NCI-H446 treated with DMSO at 0.1 percent for 48 hours (cell line): ENCODE measurements around the gene OR6C4.
"Not testable (repeated sequence)": the region's sequence is repeated elsewhere in the genome, so short reads cannot be mapped to it uniquely, and the experiment has no call there.

ENCODE experiments used
- DNase-seq: peaks from one replicate; lab custom pipeline; 2025; lab: John Stamatoyannopoulos, UW

Gene OR6C4

DNA sequence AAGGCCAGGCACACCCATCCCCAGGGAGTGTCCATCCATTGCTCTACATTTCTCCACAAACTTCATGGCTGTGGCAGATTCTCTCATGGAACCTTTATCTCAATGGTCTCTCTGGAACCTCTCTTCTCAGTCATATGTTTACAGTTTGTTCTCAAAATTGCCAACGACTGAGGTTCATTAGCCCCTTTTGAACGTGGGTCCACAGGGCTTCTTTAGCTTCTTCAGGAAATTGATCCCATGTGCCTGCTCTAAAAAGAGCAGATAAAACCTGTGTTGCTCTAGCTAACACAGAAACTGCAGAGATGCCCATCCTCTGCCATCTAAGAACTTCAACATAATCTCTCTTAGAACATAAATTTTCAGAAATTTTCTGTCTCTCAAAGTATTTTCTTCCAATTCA, at the start of gene OR6C4:
Gene OR6C4 (plus strand): TSS at position 301 of the 400 bp plus-strand sequence. CDS start 1,625 bp downstream, outside the sequence.
- DNase-seq = no peak

DNA sequence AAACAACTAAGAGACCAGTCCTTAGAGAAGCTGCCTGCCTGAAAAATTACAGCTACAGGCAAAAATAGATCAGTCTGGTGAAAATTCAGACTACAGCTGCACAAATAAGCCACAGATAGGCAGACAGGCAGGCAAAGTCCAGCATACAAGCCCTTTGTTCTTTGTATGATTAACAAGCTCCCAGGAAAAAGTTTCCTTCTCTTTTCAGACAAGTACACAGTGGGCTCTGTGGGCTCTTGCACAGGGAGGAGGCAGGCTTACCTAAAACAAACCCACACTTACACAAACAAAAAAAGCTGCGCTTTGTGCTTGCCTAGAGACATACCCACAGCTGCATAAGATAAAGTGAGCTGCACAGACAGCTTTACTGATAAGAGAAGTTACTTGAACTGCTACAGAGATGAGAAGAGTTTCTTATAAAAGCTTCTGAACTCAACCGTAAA, 49.6 kb upstream of the OR6C4 start:
- DNase-seq = no peak

DNA sequence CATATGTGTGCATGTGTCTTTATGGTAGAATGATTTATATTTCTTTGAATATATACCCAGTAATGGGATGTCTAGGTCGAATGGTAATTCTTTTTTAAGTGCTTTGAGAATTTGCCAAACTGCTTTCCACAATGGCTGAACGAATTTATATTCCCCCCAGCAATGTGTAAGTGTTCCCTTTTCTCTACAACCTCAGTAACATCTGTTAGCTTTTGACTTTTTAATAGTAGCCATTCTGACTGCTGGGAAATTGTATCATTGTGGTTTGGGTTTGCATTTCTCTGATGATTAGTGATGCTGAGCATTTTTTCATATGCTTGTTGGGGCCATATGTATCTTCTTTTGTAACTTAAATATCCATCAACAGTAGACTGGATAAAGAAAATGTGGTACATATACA, 47.8 kb upstream of the OR6C4 start:
- no peak for DNase-seq

DNA sequence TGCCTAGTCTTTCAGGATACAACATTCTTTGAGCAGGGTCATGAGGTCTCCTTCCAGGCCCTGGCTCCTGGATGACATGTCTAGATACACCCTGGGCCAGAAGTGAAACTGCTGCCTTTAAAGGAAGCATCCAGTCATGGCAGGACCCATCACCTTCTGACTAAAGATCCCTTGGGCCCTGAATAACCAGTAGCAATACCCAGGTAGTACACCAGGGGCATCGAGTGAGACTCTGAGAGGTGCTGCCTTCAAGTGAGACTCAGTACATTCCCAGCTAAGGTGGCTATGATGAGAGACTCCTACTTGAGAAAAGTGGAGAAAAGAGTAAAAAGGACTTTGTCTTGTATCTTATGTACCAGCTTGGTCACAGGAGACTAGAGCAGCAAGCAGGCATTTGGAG, 33.7 kb upstream of the OR6C4 start:
- DNase-seq = no peak

DNA sequence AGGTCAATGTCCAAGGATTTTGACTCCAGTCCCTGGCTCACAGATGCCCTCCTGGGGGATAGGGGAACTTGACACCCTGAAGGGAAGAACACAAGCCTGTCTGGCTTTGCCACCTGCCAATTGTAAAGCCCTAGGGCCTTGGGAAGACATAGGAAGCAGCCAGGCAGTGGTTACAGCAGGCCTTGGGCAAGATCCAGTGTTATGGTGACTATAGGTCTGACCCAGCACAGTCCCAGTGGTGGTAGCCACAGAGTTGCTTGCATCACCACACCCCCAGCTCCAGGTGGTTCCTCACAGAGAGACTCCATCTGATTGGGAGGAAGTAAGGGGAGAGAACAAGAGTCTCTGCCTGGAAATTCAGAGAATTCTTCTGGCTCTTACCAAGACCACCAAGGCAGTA, 33.0 kb upstream of the OR6C4 start:
- no peak for DNase-seq

DNA sequence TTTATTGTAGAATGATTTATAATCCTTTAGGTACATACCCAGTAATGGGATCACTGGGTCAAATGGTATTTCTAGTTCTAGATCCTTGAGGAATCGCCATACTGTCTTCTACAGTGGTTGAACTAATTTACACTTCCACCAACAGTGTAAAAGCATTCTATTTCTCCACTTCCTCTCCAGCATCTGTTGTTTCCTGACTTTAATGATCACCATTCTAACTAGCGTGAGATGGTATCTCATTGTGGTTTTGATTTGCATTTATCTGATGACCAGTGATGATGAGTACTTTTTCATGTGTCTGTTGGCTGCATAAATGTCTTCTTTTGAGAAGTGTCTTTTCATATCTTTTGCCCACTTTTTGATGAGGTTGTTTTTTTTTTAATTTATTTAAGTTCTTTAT, 1.2 kb upstream of the OR6C4 start:
- DNase-seq = not testable (repeated sequence)

DNA sequence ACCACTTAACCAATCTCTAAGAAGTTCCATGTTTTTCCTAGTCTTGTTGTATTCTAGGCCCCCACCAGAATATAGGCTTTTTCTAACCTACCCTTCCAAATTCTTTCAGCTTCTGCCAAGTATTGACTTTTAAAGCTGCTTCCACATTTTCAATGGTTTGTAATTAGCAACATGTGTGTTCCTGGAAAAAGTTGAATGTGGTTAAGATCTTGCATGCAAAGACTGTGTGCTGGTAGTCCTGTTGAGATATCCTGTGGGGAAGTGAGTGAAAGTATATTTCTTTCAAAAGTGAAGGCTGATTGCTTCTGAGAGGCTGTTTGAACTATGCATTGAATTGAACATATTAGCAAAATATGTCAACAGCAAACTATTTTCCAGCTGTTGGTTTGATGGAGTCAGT, 646 bp upstream of the OR6C4 start:
- no peak for DNase-seq

DNA sequence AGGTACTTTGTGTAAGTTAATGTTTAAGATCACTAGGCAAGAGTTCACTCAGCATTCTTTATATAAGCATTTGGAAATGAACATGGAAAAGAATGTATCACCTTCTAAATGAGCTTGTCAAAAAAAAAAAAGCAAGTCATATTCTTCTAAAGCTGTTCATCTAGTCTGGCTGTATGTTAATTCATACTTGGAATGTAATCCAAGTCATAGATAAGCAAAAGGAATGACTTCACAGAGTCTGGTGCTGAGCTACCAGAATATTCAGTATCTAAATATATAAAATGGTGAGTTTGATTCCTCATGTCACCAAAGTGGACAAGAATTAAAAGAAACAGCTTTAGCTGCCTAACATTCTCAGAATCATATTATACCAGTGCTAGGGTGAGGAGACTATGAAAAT, 4.9 kb downstream of the OR6C4 start:
- DNase-seq = no peak

DNA sequence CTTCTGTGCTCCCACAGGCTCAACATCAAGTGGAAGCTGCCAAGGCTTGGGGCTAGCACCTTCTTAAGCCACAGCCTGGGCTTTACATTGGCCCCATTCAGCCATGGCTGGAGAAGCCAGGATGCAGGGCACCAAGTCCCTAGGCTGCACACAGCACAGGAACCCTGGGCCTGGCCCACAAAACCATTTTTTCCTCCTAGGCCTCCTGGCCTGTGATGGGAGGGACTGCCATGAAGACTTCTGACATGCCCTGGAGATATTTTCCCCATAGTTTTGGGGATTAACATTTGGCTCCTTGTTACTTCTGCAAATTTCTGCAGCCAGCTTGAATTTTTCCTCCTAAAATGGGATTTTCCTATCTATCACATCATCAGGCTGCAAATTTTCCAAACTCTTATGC, 20.7 kb downstream of the OR6C4 start:
- DNase-seq = not testable (repeated sequence)

DNA sequence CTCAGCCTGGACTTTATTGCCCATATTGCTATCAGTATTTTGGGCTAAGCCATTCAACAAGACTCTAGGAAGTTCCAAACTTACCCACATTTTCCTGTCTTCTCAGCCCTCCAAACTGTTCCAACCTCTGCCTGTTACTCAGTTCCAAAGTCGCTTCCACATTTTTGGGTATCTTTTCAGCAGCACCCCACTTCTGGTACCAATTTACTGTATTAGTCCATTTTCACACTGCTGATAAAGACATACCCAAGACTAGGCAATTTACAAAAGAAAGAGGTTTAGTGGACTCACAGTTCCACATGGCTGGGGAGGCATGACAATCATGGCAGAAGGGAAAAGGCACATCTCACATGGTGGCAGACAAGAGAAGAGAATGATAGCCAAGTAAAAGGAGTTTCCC, 21.3 kb downstream of the OR6C4 start:
- DNase-seq = not testable (repeated sequence)

DNA sequence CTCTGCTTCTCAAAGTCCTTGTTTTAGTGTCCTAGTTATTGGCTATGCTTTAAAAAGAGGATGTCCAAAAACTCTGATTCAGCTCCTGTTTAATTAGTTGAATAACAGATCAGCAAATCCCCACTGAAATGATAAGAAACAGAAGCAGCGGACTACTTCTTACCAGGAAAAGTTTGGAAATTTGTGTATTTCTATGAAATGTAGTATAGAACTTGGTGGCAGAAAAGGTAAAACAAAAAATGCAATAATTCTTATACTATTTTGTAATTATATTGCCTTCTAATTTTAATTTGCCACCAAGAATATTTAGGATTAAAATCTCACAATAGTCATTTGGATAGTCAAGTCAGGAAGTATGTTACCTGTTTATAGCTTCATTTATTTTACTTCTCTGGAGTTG, 22.8 kb downstream of the OR6C4 start, which contains the start of gene OR2AP1:
Gene OR2AP1 (plus strand): TSS at position 301 of the 400 bp plus-strand sequence. CDS start 1,947 bp downstream, outside the sequence.
- no peak for DNase-seq

DNA sequence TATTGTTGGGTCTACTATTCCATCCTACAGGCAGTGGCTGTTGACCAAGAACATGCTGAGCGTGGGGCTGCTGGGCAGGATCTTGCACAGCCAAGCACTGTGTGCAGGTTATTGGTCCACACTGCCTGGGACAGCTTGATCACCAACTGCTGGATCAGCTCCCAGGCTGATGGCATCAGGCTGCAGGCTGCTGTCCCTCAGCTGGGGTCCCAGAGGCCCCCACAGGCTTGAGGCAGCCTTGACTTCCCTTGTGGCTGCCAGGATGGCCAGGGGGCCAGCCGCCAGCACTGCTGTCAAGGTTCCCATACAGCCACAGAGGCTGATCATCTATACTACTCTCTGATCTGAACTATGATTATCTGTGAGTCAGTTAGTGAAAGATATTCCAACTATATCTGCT, 32.7 kb downstream of the OR6C4 start:
- no peak for DNase-seq

DNA sequence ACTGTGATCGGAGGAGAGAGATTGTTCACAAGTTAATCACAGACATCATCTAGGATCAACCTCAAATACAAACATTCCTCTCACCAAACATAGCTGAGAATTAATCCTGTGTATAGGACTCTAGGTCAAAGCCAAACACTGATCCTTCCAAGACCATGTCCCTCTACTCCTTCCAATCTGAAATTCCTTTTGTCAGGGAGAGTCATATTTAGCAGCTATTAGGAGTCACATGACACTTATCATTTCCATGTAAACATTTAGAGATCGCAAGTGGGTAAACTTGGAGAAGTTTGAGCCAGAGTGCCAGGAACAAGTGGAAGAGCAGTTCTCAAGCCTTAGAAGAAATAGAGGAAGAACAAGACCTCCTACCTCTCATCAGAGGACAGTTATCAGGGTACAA, 36.4 kb downstream of the OR6C4 start:
- no peak for DNase-seq

DNA sequence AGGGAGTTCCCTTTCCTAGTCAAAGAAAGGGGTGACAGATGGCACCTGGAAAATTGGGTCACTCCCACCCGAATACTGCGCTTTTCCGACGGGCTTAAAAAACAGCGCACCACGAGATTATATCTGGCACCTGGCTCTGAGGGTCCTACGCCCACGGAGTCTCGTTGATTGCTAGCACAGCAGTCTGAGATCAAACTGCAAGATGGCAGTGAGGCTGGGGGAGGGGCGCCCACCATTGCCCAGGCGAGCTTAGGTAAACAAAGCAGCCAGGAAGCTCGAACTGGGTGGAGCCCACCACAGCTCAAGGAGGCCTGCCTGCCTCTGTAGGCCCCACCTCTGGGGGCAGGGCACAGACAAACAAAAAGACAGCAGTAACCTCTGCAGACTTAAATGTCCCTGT, 40.8 kb downstream of the OR6C4 start:
- not testable (repeated sequence) for DNase-seq
